ENCODE results near the gene ATP8B3.
A peak's percentile ranks its signal among the peaks of the same experiment; 100 is the strongest.

ATP8B3 gene

GRCh38 chr19:1849886-1850398 is 37.9 kb upstream of the ATP8B3 start:
- no peak overlapping the region for H3K4me3 ChIP-seq (ENCODE audit: control insufficient read depth, low read depth, low read length)
- TF ChIP-seq CTCF (IDR thresholded peaks at IDR 0.05; ENCODE audit: control insufficient read depth, insufficient read depth, low read depth, low read length, missing control alignments), result no peak
- no peak for DNase-seq (ENCODE audit: low read depth)

GRCh38 chr19:1849132-1849474 is 37.0 kb upstream of the ATP8B3 start:
- no peak for DNase-seq (ENCODE audit: low read depth)
- no peak for TF ChIP-seq CTCF (IDR thresholded peaks at IDR 0.05; ENCODE audit: control insufficient read depth, insufficient read depth, low read depth, low read length, missing control alignments)
- no peak overlapping the region for H3K4me3 ChIP-seq (ENCODE audit: control insufficient read depth, low read depth, low read length)

DNA sequence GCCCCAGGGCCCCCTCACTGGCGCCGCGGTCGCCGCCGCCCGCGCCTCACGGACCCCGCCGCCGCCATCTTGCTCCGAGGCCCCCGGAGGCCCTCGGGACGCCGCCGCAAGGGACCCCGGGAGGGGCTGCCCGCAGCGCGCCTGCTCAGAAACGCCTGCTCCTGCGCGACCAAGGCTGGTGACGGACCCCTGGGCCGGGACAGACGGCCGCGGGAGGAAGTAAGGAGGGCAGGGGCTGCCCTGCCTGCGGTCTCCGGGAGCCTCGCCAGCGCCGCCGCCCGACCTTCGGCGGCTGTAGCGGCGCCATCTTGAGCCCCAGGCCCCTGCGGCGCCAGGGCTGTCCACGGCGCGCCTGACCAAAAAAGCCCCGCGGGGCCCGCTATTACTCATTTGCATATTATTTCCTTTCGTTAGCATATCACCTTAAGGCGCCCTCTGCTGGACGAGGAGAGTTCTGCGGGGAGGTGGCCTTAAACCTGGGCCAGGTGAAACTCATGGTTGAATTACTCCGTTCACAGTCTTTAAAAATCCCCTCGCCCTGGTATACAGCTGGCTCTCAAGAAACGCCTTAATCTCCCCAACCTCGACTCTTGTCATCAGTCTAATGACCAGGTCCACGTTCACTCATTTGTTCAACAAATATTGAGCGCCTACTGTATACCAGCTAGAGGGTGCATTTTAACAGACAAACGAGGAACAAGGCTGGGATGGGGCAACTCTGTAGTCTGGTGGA is 36.5 kb upstream of the ATP8B3 start, which contains the start of gene REXO1:
REXO1 (minus strand) TSS at position 85 of the 733 bp plus-strand sequence. CDS start 125 bp downstream, outside the sequence.
- TF ChIP-seq CTCF (IDR thresholded peaks at IDR 0.05; ENCODE audit: control insufficient read depth, insufficient read depth, low read depth, low read length, missing control alignments), result peak; percentile 86
- peak; percentile 66 for DNase-seq (ENCODE audit: low read depth)
- H3K4me3 ChIP-seq (ENCODE audit: control insufficient read depth, low read depth, low read length), result peak within 1 kb of the TSS; percentile 97

GRCh38 chr19:1847684-1848398 is 35.8 kb upstream of the ATP8B3 start:
- peak overlapping the region; percentile 97 for H3K4me3 ChIP-seq (ENCODE audit: control insufficient read depth, low read depth, low read length)
- no peak for TF ChIP-seq CTCF (IDR thresholded peaks at IDR 0.05; ENCODE audit: control insufficient read depth, insufficient read depth, low read depth, low read length, missing control alignments)
- DNase-seq (ENCODE audit: low read depth), result no peak

GRCh38 chr19:1847348-1847683 is 35.2 kb upstream of the ATP8B3 start:
- TF ChIP-seq CTCF (IDR thresholded peaks at IDR 0.05; ENCODE audit: control insufficient read depth, insufficient read depth, low read depth, low read length, missing control alignments), result no peak
- no peak for DNase-seq (ENCODE audit: low read depth)
- H3K4me3 ChIP-seq (ENCODE audit: control insufficient read depth, low read depth, low read length), result peak overlapping the region; percentile 97

DNA sequence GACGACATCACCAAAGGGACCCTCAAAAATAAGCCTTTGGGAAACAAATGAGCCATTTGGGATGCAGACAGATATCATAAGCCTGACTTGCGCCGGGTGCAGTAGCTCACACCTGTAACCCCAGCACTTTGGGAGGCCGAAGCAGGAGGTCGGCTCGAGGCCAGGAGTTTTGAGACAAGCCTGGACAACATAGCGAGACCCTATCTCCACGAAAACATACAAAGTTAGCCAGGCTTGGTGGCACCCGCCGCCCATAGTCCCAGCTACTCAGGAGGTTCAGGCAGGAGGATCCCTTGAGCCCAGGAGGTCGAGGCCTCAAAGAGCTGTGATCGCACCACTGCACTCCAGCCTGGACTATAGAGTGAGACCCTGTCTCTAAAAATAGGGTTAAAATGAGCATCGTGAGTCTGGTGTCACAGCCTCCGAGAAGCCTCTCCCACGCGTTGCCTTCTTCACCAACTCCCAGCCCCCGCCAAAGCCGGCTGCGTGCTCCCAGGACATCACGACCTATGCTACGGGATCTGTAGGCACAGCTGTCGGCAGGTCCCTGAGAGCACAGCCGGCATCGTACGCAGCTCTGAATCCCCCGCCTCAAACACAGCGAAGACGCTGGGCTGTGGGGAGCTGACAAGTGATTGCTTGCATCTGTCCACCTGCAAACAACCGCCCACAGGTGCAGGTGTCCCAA is 34.6 kb upstream of the ATP8B3 start:
- no peak for DNase-seq (ENCODE audit: low read depth)
- H3K4me3 ChIP-seq (ENCODE audit: control insufficient read depth, low read depth, low read length), result peak overlapping the region; percentile 97
- no peak for TF ChIP-seq CTCF (IDR thresholded peaks at IDR 0.05; ENCODE audit: control insufficient read depth, insufficient read depth, low read depth, low read length, missing control alignments)
